Stimulated activated naive CD4-positive, alpha-beta T cell (primary cell): ENCODE measurements around the gene TXNL1.
"Not testable (repeated sequence)": the region's sequence is repeated elsewhere in the genome, so short reads cannot be mapped to it uniquely, and the experiment has no call there.

Source experiments
- DNase-seq, 6 experiments: peaks; one replicate each; lab custom pipeline; 2025; lab: John Stamatoyannopoulos, UW

The TXNL1 gene

GRCh38 chr18:56645415-56646016 is 7.1 kb upstream of the TXNL1 start:
- DNase-seq, result peak in 2 of 6 experiments; percentile 8 to 27

- DNase-seq, result no peak
Measured at GRCh38 chr18:56643381-56643780, 5.0 kb upstream of the TXNL1 start.

GRCh38 chr18:56641714-56642337 is 3.4 kb upstream of the TXNL1 start:
- DNase-seq, result no peak

GRCh38 chr18:56639571-56639970 is 1.2 kb upstream of the TXNL1 start:
- no peak for DNase-seq

GRCh38 chr18:56639104-56639381 is 651 bp upstream of the TXNL1 start:
- no peak for DNase-seq

- peak in 2 of 6 experiments; percentile 34 to 54 for DNase-seq
Measured at GRCh38 chr18:56637711-56638231, 621 bp downstream of the TXNL1 start.

- no peak for DNase-seq
Measured at GRCh38 chr18:56637176-56637575, 1.2 kb downstream of the TXNL1 start.

- DNase-seq, result no peak
Measured at GRCh38 chr18:56635007-56635406, 3.4 kb downstream of the TXNL1 start.

GRCh38 chr18:56632070-56633022 is 6.0 kb downstream of the TXNL1 start:
- DNase-seq, result no peak

GRCh38 chr18:56627991-56628390 is 10.4 kb downstream of the TXNL1 start:
- no peak for DNase-seq

- DNase-seq, result no peak
Measured at GRCh38 chr18:56615738-56616520, 22.5 kb downstream of the TXNL1 start.

- DNase-seq, result no peak
Measured at GRCh38 chr18:56606618-56607017, 31.8 kb downstream of the TXNL1 start.

- DNase-seq, result no peak
Measured at GRCh38 chr18:56598422-56598821, 40.0 kb downstream of the TXNL1 start.

GRCh38 chr18:56593906-56594305 is 44.5 kb downstream of the TXNL1 start:
- no peak for DNase-seq

- no peak for DNase-seq
Measured at GRCh38 chr18:56580026-56580425, 58.4 kb downstream of the TXNL1 start.

GRCh38 chr18:56579451-56579850 is 58.9 kb downstream of the TXNL1 start:
- DNase-seq, result no peak

- no peak for DNase-seq
Measured at GRCh38 chr18:56576826-56577573, 61.4 kb downstream of the TXNL1 start.

- DNase-seq, result peak in 1 of 6 experiments; percentile 16
Measured at GRCh38 chr18:56575819-56576663, 62.4 kb downstream of the TXNL1 start.

- no peak for DNase-seq
Measured at GRCh38 chr18:56574861-56575260, 63.5 kb downstream of the TXNL1 start.

GRCh38 chr18:56572267-56572666 is 66.1 kb downstream of the TXNL1 start:
- DNase-seq, result not testable (repeated sequence)
